Endothelial cell (in vitro differentiated cells): ENCODE data around the gene CBARP. TPM values are rescaled to one million over a fixed set of nuclear protein-coding genes. Genes with fewer than 3 reads are reported as not detected.

ENCODE experiments used
- DNase-seq: peaks from one replicate; pipeline ENCODE4 v3.0.0; 2021; ENCODE audit warnings: low spot score
- H3K27ac Mint-ChIP-seq: one replicate; pipeline ENCODE4 v1.8.0; 2021; ENCODE audit warnings: mixed read lengths, inconsistent platforms; ENCODE audit not compliant: unreplicated experiment
- H3K27me3 Mint-ChIP-seq: one replicate; pipeline ENCODE4 v1.8.0; 2021; ENCODE audit warnings: mild to moderate bottlenecking, moderate library complexity, mixed read lengths, inconsistent platforms; ENCODE audit not compliant: unreplicated experiment
- H3K36me3 Mint-ChIP-seq: one replicate; pipeline ENCODE4 v1.8.0; 2021; ENCODE audit warnings: mild to moderate bottlenecking, low read depth, mixed read lengths, inconsistent platforms; ENCODE audit not compliant: unreplicated experiment
- H3K4me1 Mint-ChIP-seq: one replicate; pipeline ENCODE4 v1.8.0; 2021; ENCODE audit warnings: mild to moderate bottlenecking, mixed read lengths, inconsistent platforms; ENCODE audit not compliant: unreplicated experiment
- H3K4me3 Mint-ChIP-seq: one replicate; pipeline ENCODE4 v1.8.0; 2021; ENCODE audit warnings: mild to moderate bottlenecking, mixed read lengths, inconsistent platforms; ENCODE audit not compliant: unreplicated experiment
- H3K9me3 Mint-ChIP-seq: one replicate; pipeline ENCODE4 v1.8.0; 2021; ENCODE audit warnings: mixed read lengths, inconsistent platforms; ENCODE audit not compliant: unreplicated experiment
- CTCF ChIP-seq: fragments of 200-600 bp; sonication (generic); IDR thresholded peaks from one replicate; pipeline ENCODE4 v1.5.0; 2021; ENCODE audit warnings: antibody characterized with exemption; ENCODE audit not compliant: unreplicated experiment
- total RNA-seq: library from RNA; stranded (reverse); fragmentation: NEBNext Ultra II Directional; extraction: Animal tissue kit (Norgen Biotek cat#: 25700); gene quantifications from one replicate; pipeline ENCODE4 v1.2.1, GENCODE V29; 2021; ENCODE audit not compliant: unreplicated experiment

The CBARP gene
- total RNA-seq, 1 donor from 2014 or later, result 10.4 TPM

DNA sequence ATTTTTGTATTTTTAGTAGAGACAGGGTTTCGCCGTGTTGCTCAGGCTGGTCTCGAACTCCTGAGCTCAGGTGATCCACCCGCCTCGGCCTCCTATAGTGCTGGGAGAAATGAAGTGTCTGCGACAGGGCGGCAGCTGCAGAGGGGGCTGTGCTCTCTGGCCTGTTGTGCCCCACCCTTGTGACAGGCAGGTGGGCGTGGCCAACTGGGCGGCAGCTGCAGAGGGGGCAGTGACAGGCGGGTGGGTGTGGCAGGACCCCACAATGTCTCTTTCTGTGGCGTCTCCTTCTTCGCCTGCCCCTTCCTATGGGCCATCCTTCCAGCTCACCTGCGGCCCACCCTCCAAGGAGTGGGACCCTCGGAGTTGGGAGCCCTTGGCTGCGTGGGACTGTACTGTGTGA is 20.4 kb downstream of the CBARP start:
- Mint-ChIP-seq H3K9me3 (no peaks in the 10 kb centered on the region), H3K4me3 (no peak overlapping the region), H3K4me1 (peaks cover 17% of the 10 kb centered on the region), H3K36me3 (peaks cover 8% of the 10 kb centered on the region), H3K27ac (no peak overlapping the region), H3K27me3 (peaks cover 7% of the 10 kb centered on the region)
- no peak for DNase-seq
- TF ChIP-seq CTCF, result no peak

DNA sequence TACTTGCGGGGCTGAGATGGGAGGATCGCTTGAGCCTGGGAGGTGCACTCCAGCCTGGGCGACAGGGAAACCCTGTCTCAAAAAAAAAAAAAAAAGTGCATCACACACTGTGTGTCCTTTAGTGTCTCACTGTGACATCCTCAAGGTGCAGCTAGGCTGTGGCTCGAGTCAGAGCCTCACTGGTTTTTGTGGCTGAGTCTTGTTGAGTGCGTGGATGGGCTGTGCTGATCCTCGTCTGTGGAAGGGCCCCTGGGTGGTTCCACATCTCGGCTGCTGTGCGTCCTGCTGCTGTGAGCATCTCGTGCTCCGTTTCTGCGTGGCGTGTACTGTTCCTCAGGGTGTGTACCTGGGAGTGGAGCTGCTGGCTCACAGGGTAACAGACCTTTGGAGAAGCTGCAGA is 21.0 kb downstream of the CBARP start:
- Mint-ChIP-seq H3K4me3 (no peak overlapping the region), H3K36me3 (peaks cover 8% of the 10 kb centered on the region), H3K27ac (no peak overlapping the region), H3K27me3 (peaks cover 7% of the 10 kb centered on the region), H3K4me1 (peaks cover 17% of the 10 kb centered on the region), H3K9me3 (no peaks in the 10 kb centered on the region)
- TF ChIP-seq CTCF, result no peak
- no peak for DNase-seq

GRCh38 chr19:1214862-1215731 is 22.7 kb downstream of the CBARP start:
- Mint-ChIP-seq H3K4me3 (no peak overlapping the region), H3K9me3 (no peaks in the 10 kb centered on the region), H3K36me3 (peaks cover 8% of the 10 kb centered on the region), H3K27me3 (peaks cover 7% of the 10 kb centered on the region), H3K4me1 (peaks cover 17% of the 10 kb centered on the region), H3K27ac (no peak overlapping the region)
- DNase-seq, result no peak
- no peak for TF ChIP-seq CTCF

DNA sequence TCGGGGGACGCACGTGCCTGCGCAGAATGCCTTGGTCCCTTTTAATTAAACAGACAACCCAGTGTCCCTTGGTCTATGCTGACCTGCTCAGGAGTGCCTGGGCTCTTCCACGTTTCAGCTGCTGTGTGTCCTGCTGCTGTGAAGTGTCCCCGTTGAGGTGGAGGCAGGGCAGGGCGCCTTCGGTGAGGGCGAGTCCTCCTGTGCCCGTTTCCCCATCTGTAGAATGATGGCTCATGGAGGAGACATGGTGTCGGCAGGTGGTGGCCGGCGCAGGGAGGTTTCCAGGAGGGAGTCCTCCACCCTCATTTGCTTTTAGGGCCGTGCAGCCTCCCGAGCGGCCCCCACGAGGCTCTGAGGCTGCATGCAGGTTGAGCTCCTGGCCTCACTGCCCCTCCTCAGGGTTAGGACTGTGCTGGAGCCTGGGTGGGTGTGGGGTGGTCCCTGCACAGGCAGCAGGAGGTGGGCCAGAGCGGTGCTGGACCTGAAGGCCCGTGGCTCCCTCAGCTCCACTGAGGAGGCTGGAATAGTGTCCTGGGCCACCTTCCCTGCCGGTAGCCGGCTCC is 23.4 kb downstream of the CBARP start:
- Mint-ChIP-seq H3K4me1 (peaks cover 17% of the 10 kb centered on the region), H3K36me3 (peaks cover 8% of the 10 kb centered on the region), H3K27ac (peak overlapping the region; percentile 97), H3K27me3 (peaks cover 7% of the 10 kb centered on the region), H3K9me3 (no peaks in the 10 kb centered on the region), H3K4me3 (peak overlapping the region; percentile 37)
- DNase-seq, result no peak
- TF ChIP-seq CTCF, result no peak
